Measurements from ENCODE around the gene SS18L1.

The SS18L1 gene

GRCh38 chr20:62123450-62124118 lies 20.0 kb upstream of the SS18L1 start:
- CTCF ChIA-PET = interaction anchor here (1.1 to 4.4 kb wide), 3 partner anchors 10 to 113 kb away, joined by 3 to 31 read pairs (median 9); no protein-coding TSS in a partner anchor
- peak overlapping the region; percentile 98 for H3K27ac ChIP-seq
- POLR2A ChIA-PET (ENCODE audit: low non-redundant PET) = interaction anchor here (0.8 kb wide), 1 partner anchor 15 kb away, joined by 3 read pairs; no protein-coding TSS in a partner anchor
- no peak for DNase-seq (ENCODE audit: low spot score)
- no peak for TF ChIP-seq CTCF (conservative IDR thresholded peaks at IDR 0.05; ENCODE audit: low read depth)

GRCh38 chr20:62126141-62126540 lies 17.4 kb upstream of the SS18L1 start:
- POLR2A ChIA-PET (ENCODE audit: low non-redundant PET) = interaction anchor here (1.0 kb wide), 2 partner anchors 10 to 60 kb away, joined by 3 to 4 read pairs; no protein-coding TSS in a partner anchor
- no peak for DNase-seq (ENCODE audit: low spot score)
- no peak overlapping the region; the same call in 1 of the 2 replicates for H3K27ac ChIP-seq
- no peak for TF ChIP-seq CTCF (conservative IDR thresholded peaks at IDR 0.05; ENCODE audit: low read depth)
- CTCF ChIA-PET = interaction anchor here (0.6 to 1.8 kb wide), 3 partner anchors 10 to 115 kb away, joined by 4 to 9 read pairs (median 5); no protein-coding TSS in a partner anchor

- no peak for DNase-seq (ENCODE audit: low spot score)
- CTCF ChIA-PET = interaction anchor here (0.5 to 2.0 kb wide), 4 partner anchors 8 to 93 kb away, joined by 3 to 10 read pairs (median 3); no protein-coding TSS in a partner anchor
- no peak for TF ChIP-seq CTCF (conservative IDR thresholded peaks at IDR 0.05; ENCODE audit: low read depth)
- H3K27ac ChIP-seq = no peak overlapping the region
- POLR2A ChIA-PET (ENCODE audit: low non-redundant PET) = no interaction called here
Measured at GRCh38 chr20:62127799-62128198, 15.8 kb upstream of the SS18L1 start.

GRCh38 chr20:62128502-62128901 lies 15.1 kb upstream of the SS18L1 start:
- H3K27ac ChIP-seq = no peak overlapping the region
- TF ChIP-seq CTCF (conservative IDR thresholded peaks at IDR 0.05; ENCODE audit: low read depth) = no peak
- CTCF ChIA-PET = interaction anchor here (0.6 to 2.0 kb wide), 2 partner anchors 13 to 16 kb away, joined by 3 to 10 read pairs; no protein-coding TSS in a partner anchor
- POLR2A ChIA-PET (ENCODE audit: low non-redundant PET) = no interaction called here
- no peak for DNase-seq (ENCODE audit: low spot score)

- DNase-seq (ENCODE audit: low spot score) = no peak
- peak overlapping the region; percentile 8; the same call in 1 of the 2 replicates for H3K27ac ChIP-seq
- TF ChIP-seq CTCF (conservative IDR thresholded peaks at IDR 0.05; ENCODE audit: low read depth) = no peak
- ChIA-PET POLR2A (ENCODE audit: low non-redundant PET) (no interaction called here), CTCF (interaction anchor here (0.7 to 1.3 kb wide), 2 partner anchors 12 to 119 kb away, joined by 3 to 5 read pairs; no protein-coding TSS in a partner anchor)
Measured at GRCh38 chr20:62129731-62130531, 13.6 kb upstream of the SS18L1 start.

Data from RWPE1 (cell line).